A549 treated with GW870086 at 1 μM for 4 hours (cell line): ENCODE data around the gene GLTP. TPM values are rescaled to one million over a fixed set of nuclear protein-coding genes. Genes with fewer than 3 reads are reported as not detected.

Experiments
- total RNA-seq: library from RNA; stranded (reverse); fragments of 200-300 nt; extraction: Qiagen RNA extraction; gene quantifications from 5 replicates; pipeline ENCODE4 v1.2.3, GENCODE V29; 2022; ENCODE audit warnings: low read depth

GLTP gene
- total RNA-seq: 19.9 to 22.3 TPM (median 21.4 TPM) in 5 replicates

GRCh38 chr12:109880043-109880931, at the start of gene GLTP:
Gene GLTP (minus strand): TSS chr12:109880541. CDS start chr12:109880374, 167 bp downstream.

DNA sequence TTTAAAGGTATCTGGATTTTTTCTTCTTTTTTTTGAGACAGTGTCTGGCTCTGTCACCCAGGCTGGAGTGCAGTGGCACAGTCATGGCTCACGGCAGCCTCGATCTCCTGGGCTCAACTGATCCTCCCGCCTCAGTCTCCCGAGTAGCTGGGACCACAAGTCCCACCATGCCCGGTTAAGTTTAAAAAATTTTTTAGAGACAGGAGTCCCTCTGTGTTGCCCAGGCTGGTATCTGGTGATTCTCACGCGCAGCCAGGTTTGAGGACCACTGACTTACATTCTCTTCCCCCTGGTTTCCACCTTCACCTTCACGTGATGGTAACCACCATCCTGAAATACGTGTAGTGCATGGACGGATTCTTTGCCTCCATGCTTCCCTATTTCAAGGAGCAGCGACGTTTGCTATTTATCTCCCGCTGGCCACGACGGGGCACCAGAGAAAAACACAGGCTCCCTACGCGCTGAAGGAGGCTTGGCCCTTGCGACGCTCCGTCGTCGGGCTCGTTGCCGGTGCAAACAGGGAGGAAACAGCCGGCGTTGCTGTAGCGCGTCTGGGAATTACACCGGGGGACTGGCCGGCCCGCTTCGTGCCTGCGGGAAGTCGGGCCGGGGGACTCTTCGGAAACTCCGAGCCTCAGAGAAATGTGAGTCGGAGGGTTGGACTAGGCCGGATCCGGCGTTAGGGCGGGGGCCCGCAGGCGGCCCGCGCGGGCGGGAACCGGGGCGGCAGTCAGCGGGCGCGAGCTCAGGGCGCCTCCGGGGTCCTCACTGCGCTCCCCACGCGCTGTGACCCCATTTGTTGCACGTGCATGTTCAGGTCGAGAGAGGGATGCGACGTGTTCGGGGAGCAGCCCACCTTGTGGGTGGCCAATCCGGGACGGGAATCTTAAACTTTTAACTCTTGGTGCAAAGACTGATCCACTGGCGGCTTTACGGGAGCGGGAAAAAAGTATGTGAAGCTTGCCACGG, 19.7 kb upstream of the GLTP start, which contains the start of gene TCHP:
Gene TCHP (plus strand): TSS at position 492 of the 969 bp plus-strand sequence. CDS start 2,753 bp downstream, outside the sequence.

GRCh38 chr12:109833307-109834189, 46.8 kb downstream of the GLTP start, which contains the start of gene TRPV4:
Gene TRPV4 (minus strand): TSS chr12:109833398. CDS start chr12:109814796, 18,602 bp downstream.

Other genes starting within 250 kb of the GLTP start
- gene FAM222A, start 166.7 kb downstream of the GLTP start, total RNA-seq: 3.5 to 5.7 TPM (median 5.1 TPM) in 5 replicates
- 0.09 to 0.15 TPM (median 0.11 TPM) in 4 of 5 replicates, not detected in the other for gene TRPV4, start 47.1 kb downstream of the GLTP start, total RNA-seq
- 15.1 to 19.4 TPM (median 16.1 TPM) in 5 replicates for gene TCHP, start 19.7 kb upstream of the GLTP start, total RNA-seq
- 15.2 to 20.9 TPM (median 19.2 TPM) in 5 replicates for gene GIT2, start 115.8 kb upstream of the GLTP start, total RNA-seq
- gene ANKRD13A, start 118.9 kb upstream of the GLTP start, total RNA-seq: 13.6 to 19.2 TPM (median 17.9 TPM) in 5 replicates
- 6.4 to 8.0 TPM (median 7.1 TPM) in 5 replicates for gene C12orf76, start 168.0 kb upstream of the GLTP start, total RNA-seq
- 11.7 to 22.1 TPM (median 21.6 TPM) in 5 replicates for gene IFT81, start 243.8 kb upstream of the GLTP start, total RNA-seq